Cardiac muscle cell (in vitro differentiated cells and primary cell): ENCODE data around the gene INTS2. TPM values are rescaled to one million over a fixed set of nuclear protein-coding genes. Genes with fewer than 3 reads are reported as not detected.

ENCODE experiments used
- DNase-seq, 2 donors: peaks; one replicate each; pipeline versions ENCODE4 v3.0.0 to v3.0.0-alpha.2; 2010 to 2017; ENCODE audit warnings: low read depth in 1 of 2, low spot score in 1 of 2
- H3K27ac ChIP-seq: fragments of 200-600 bp; sonication (generic); 2 replicates; pipeline ENCODE4 v1.5.1; 2016
- H3K27me3 ChIP-seq: fragments of 200-600 bp; sonication (generic); 2 replicates; pipeline ENCODE4 v1.6.0; 2016; ENCODE audit warnings: control low read depth
- H3K36me3 ChIP-seq: fragments of 200-600 bp; sonication (generic); 2 replicates; pipeline ENCODE4 v1.5.1; 2016; ENCODE audit warnings: control low read depth
- H3K4me1 ChIP-seq: fragments of 200-600 bp; sonication (generic); 2 replicates; pipeline ENCODE4 v1.8.1; 2017; ENCODE audit warnings: low read depth, mild to moderate bottlenecking, mixed run types
- H3K4me3 ChIP-seq: fragments of 200-600 bp; sonication (generic); 2 replicates; pipeline ENCODE4 v1.5.1; 2016; ENCODE audit warnings: mild to moderate bottlenecking
- H3K9me3 ChIP-seq: fragments of 200-600 bp; sonication (generic); 2 replicates; pipeline ENCODE4 v1.5.1; 2017; ENCODE audit warnings: low read depth, mild to moderate bottlenecking, control low read depth
- polyA plus RNA-seq: library from polyadenylated mRNA; unstranded; fragments of >200 nt; fragmentation: Nextera tagmentation; extraction: Ambion mirVana; gene quantifications from 2 replicates; pipeline ENCODE4 v1.2.1, GENCODE V29; 2016
- total RNA-seq: library from RNA; depleted of rRNA; stranded (reverse); fragments of >200 nt; gene quantifications from 2 replicates; pipeline ENCODE4 v1.2.3, GENCODE V29; 2016
- TF ChIP-seq, protein P1 (sequence below): IDR thresholded peaks from 2 replicates; pipeline ENCODE4 v1.5.1; 2012; ENCODE audit warnings: low read depth, mild to moderate bottlenecking, low read length

The INTS2 gene
- total and polyA plus RNA-seq, 2 experiments from 2014 or later, result 4.2 to 12.9 TPM

DNA sequence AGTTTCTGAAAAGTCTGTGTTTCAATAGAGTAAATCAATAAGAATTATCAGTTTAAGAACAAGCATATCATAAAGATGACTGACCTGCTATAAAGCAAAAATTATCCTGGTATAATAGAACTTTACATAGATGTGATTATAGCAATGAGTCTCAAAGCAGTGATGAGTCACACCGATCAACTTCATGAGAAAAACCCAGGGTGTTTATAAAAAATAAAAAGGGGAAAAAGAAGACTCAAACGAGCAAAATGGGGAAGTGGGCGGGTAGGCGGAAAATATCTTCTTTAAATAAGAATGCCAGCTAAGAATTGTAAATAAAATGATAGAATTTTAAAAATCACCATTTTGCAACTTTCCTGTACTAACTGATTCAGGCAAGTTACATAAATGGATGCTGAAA lies 111.2 kb downstream of the INTS2 start:
- peaks cover 6% of the 10 kb centered on the region for H3K4me1 ChIP-seq
- DNase-seq, result no peak
- H3K4me3 ChIP-seq, result no peak overlapping the region
- H3K9me3 ChIP-seq, result no peaks in the 10 kb centered on the region
- no peaks in the 10 kb centered on the region for H3K36me3 ChIP-seq
- TF ChIP-seq, protein P1, sequence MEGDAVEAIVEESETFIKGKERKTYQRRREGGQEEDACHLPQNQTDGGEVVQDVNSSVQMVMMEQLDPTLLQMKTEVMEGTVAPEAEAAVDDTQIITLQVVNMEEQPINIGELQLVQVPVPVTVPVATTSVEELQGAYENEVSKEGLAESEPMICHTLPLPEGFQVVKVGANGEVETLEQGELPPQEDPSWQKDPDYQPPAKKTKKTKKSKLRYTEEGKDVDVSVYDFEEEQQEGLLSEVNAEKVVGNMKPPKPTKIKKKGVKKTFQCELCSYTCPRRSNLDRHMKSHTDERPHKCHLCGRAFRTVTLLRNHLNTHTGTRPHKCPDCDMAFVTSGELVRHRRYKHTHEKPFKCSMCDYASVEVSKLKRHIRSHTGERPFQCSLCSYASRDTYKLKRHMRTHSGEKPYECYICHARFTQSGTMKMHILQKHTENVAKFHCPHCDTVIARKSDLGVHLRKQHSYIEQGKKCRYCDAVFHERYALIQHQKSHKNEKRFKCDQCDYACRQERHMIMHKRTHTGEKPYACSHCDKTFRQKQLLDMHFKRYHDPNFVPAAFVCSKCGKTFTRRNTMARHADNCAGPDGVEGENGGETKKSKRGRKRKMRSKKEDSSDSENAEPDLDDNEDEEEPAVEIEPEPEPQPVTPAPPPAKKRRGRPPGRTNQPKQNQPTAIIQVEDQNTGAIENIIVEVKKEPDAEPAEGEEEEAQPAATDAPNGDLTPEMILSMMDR, result no peak
- H3K27me3 ChIP-seq, result no peaks in the 10 kb centered on the region
- peak overlapping the region; percentile 51 for H3K27ac ChIP-seq

GRCh38 chr17:61815863-61816503 lies 111.8 kb downstream of the INTS2 start:
- no peaks in the 10 kb centered on the region for H3K27me3 ChIP-seq
- H3K4me3 ChIP-seq, result no peak overlapping the region
- DNase-seq, result peak in 1 of 2 donors; percentile 14
- H3K36me3 ChIP-seq, result no peaks in the 10 kb centered on the region
- peak overlapping the region; percentile 51 for H3K27ac ChIP-seq
- H3K9me3 ChIP-seq, result no peaks in the 10 kb centered on the region
- TF ChIP-seq, protein P1, result no peak
- peaks cover 6% of the 10 kb centered on the region for H3K4me1 ChIP-seq

Other genes with a start within 250 kb of the INTS2 start
- gene BRIP1, start 64.5 kb downstream of the INTS2 start, total RNA-seq, result 3.1 and 9.2 TPM in 2 replicates
- 3.1 and 3.7 TPM in 2 replicates for gene BRIP1, start 64.5 kb downstream of the INTS2 start, polyA plus RNA-seq
- gene MED13, start 137.3 kb upstream of the INTS2 start, total RNA-seq, result 12.5 and 26.9 TPM in 2 replicates
- 3.3 and 5.0 TPM in 2 replicates for gene MED13, start 137.3 kb upstream of the INTS2 start, polyA plus RNA-seq